SK-N-MC (cell line): ENCODE results near the gene STX8.

ENCODE experiments used
- EZH2 ChIP-seq: fragments of 200-600 bp; sonication (generic); IDR thresholded peaks from one replicate; pipeline ENCODE4 v1.6.1; 2017; ENCODE audit warnings: antibody characterized with exemption
- FOXP2 ChIP-seq: optimal IDR thresholded peaks from 2 replicates; pipeline ENCODE3; 2011; ENCODE audit warnings: mild to moderate bottlenecking, moderate library complexity; ENCODE audit not compliant: insufficient read depth; ENCODE audit errors: extremely low read length, control extremely low read depth
- POLR2AphosphoS5 ChIP-seq: IDR thresholded peaks from 2 replicates; pipeline ENCODE4 v1.6.1; 2012; ENCODE audit warnings: mild to moderate bottlenecking, low read depth, low read length, borderline replicate concordance

DNA sequence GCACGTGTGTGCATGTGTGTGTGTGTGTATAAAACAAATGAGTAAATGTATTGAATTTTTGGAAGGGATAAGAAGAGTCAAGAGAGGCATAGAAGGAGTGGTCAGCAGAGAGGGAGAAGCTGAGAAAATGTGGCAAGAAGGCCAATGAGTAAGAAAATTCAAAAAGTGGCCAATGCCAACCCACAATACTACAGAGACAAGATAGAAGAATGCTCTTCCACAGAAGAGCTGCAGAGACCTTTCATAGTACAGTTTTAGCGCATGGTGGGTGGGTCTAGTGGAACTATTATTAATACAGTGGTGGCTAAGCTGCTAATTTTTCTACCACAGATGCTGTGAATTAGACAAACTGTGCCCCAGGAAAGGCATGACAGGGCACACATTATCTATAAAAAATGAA is 320.8 kb downstream of the STX8 start:
- TF ChIP-seq EZH2 (no peak), POLR2AphosphoS5 (no peak), FOXP2 (no peak)
